ENCODE measurements around the gene RASSF5. TPM values are rescaled to one million over a fixed set of nuclear protein-coding genes. Genes with fewer than 3 reads are reported as not detected.

RASSF5 gene
- total and polyA plus RNA-seq, 2 experiments from 2014 or later, result 0.48 to 4.4 TPM

- DNase-seq (ENCODE audit: low spot score) (no peak), ATAC-seq (no peak)
- Mint-ChIP-seq H3K4me1 (peaks cover 28% of the 10 kb centered on the region), H3K27me3 (ENCODE audit: insufficient read depth, low read depth, poor library complexity) (peaks cover 13% of the 10 kb centered on the region), H3K4me3 (no peak overlapping the region), H3K9me3 (no peaks in the 10 kb centered on the region), H3K27ac (no peak overlapping the region), H3K36me3 (ENCODE audit: low read depth) (no peaks in the 10 kb centered on the region)
- Histone ChIP-seq H4K20me1 (replicated peaks; ENCODE audit: insufficient read depth) (no peaks in the 10 kb centered on the region; the same call in 1 of the 2 replicates), H3K4me3 (no peak overlapping the region), H3K27me3 (ENCODE audit: insufficient read depth) (no peaks in the 10 kb centered on the region), H3K36me3 (ENCODE audit: insufficient read depth) (no peaks in the 10 kb centered on the region), H3K27ac (ENCODE audit: low read depth) (no peak overlapping the region), H3K4me1 (ENCODE audit: insufficient read depth) (peaks cover 5% of the 10 kb centered on the region; the same call in 1 of the 2 replicates), H3K4me2 (no peak overlapping the region), H2AFZ (no peak overlapping the region), H3F3A (replicated peaks; ENCODE audit: low read depth) (no peaks in the 10 kb centered on the region), H3K9me2 (ENCODE audit: insufficient read depth) (no peaks in the 10 kb centered on the region), H3K79me2 (replicated peaks; ENCODE audit: insufficient read depth) (no peaks in the 10 kb centered on the region)
- TF ChIP-seq CTCF (conservative IDR thresholded peaks at IDR 0.05; ENCODE audit: low read depth in 2 of 2) (no peak), EZH2 (IDR thresholded peaks at IDR 0.05; ENCODE audit: low read depth, unreplicated experiment) (no peak), STAT1 (IDR thresholded peaks at IDR 0.05; ENCODE audit: unreplicated experiment) (no peak), CREB1 (CRISPR knock-in tag; IDR thresholded peaks at IDR 0.05; ENCODE audit: low read depth) (no peak), EZH2phosphoT487 (IDR thresholded peaks at IDR 0.05; ENCODE audit: unreplicated experiment) (no peak), ZNF331 (CRISPR knock-in tag; IDR thresholded peaks at IDR 0.05; ENCODE audit: low read depth) (no peak), ZNF462 (CRISPR knock-in tag; IDR thresholded peaks at IDR 0.05) (no peak)
Observed at GRCh38 chr1:206463911-206464310, 43.4 kb upstream of the RASSF5 start.
